UCSD-AML1 (cell line): Measurements from ENCODE around the gene ADAM21.
"Not testable (repeated sequence)": the region's sequence is repeated elsewhere in the genome, so short reads cannot be mapped to it uniquely, and the experiment has no call there.

Experiments
- DNase-seq: peaks from one replicate; lab custom pipeline; 2025; ENCODE audit not compliant: unreplicated experiment; lab: John Stamatoyannopoulos, UW

Gene ADAM21

DNA sequence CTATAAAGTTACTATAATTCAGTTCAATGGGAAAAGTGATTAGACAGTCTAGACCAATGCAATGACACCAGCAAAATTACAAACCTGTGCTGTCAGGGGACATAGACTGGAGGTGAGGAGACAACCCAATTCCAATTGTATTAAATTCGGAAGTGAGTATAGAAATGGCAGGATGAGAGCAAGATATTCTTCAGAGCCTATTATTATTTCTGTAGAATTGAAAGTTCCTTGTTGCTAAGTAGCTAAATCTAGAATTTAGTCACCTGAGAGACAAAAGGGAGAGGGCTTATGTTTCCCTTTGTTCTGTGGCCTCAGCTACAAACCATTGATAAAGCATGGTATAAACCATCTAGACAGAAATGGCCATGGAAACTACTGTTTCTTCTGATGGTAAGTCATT lies at the start of gene ADAM21:
Gene ADAM21 (plus strand): TSS at position 301 of the 400 bp plus-strand sequence. CDS start 5,326 bp downstream, outside the sequence.
- DNase-seq, result no peak

DNA sequence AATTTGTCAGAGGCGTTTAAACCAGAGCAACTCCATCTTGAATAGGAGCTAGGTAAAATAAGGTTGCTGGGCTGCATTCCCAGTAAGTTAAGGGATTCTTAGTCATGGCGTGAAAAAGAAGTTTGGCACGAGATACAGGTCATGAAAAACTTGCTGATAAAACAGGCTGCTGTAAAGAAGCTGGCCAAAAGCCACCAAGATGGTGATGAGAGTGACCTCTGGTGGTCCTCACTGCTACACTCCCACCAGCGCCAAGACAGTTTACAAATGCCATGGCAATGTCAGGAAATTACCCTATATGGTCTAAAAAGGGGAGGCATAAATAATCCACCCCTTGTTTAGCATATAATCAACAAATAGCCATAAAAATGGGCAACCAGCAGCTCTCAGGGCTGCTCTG lies 48.6 kb upstream of the ADAM21 start:
- DNase-seq, result not testable (repeated sequence)

GRCh38 chr14:70406216-70406615 lies 45.8 kb upstream of the ADAM21 start:
- DNase-seq, result not testable (repeated sequence)

DNA sequence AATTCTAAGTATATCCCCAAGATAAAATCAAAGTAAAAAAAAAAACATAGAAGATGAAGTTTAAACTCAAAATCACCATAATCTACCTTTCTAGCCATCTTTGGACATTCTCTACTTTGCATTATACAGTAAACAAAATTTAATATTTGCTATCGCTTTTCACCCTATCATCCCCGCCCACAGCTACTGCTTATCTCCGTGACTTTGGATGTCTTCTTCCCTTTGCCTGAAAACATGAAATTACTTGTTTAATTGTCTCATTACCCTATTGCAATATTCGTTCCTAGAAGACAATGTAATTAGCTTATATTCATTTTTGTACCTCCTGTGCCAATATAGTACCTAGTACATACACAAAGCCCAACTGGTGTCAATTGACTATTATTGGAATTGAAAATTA lies 44.4 kb upstream of the ADAM21 start:
- no peak for DNase-seq

DNA sequence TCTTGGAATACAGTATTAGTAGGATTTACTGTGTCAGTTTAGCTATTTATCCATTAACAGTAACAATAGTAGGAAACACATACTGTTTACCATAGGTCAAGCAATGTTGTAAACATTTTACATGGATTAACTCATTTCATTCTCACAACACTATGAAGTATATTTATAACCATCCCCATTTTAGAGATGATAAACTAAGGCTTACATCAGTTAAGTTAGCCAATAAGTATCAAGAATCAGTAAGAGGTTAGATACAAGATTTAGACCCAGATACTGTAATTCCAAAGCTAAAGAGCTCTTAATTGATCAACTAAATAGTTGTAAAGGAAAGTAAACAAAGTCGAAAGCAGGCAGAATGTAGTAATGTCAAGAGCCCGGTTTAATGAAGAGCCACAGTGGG lies 36.2 kb upstream of the ADAM21 start:
- DNase-seq, result no peak

DNA sequence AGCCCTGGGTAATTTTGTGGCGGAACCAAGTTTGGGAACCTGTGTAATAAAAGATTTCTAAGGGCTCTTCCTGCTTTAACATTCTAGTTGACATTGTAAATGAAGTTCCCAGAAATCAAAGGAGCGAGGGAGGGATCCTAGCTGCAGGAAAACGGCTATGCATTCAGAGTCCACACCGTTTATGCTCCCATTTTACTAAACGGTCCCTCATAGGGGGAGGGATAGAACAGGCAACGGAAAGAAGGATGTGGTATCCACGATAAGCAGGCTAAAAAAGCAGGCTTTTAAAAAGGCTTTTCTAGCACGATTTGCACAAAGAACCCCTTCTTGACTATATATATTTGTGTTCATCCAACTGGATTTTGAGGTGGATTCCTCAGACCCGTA lies 35.6 kb upstream of the ADAM21 start:
- no peak for DNase-seq

GRCh38 chr14:70416725-70417349 lies 35.1 kb upstream of the ADAM21 start, which contains the start of gene SYNJ2BP:
Gene SYNJ2BP (minus strand): TSS chr14:70417090. CDS start chr14:70416963, 127 bp downstream.
- DNase-seq, result peak; percentile 60

- not testable (repeated sequence) for DNase-seq
Observed at GRCh38 chr14:70419270-70419931, 32.6 kb upstream of the ADAM21 start.

DNA sequence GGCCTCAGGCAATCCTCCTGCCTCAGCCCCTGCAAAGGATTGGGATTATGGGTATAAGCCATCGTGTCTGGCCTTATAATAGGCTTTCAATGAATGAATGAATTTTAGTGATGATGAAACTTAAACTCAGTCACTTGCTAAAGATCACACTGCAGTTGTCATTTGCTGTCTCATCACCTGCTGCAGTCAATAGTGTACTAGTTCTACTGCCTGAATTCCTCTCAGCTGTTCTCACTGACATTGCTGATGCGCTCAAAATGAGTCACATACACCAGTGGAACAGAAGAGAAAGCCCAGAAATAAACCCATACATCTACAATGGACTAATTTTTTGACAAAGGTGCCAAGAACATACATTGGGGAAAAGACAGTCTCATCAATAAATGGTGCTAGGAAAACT lies 29.4 kb upstream of the ADAM21 start:
- no peak for DNase-seq

DNA sequence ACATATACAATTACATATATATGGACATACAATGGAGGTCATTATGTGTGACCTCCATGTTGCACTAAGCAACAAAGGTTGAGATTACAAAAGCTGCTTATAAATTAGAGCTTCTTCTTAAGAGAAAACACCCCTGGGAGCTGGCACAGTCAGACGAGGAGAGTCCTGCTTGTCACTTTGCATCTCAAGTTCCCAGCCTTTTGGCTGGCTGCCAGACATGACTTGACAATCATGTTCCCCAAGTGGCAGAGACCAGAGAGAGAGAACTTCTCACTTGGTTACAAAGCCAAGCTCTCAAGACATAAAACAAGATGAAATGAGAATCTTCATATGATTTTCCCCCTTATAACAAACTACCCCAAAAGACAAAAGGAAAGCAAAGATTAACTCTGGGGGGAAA lies 26.6 kb upstream of the ADAM21 start:
- no peak for DNase-seq

GRCh38 chr14:70426555-70426954 lies 25.4 kb upstream of the ADAM21 start:
- DNase-seq, result not testable (repeated sequence)

GRCh38 chr14:70436867-70437266 lies 15.1 kb upstream of the ADAM21 start:
- DNase-seq, result no peak

DNA sequence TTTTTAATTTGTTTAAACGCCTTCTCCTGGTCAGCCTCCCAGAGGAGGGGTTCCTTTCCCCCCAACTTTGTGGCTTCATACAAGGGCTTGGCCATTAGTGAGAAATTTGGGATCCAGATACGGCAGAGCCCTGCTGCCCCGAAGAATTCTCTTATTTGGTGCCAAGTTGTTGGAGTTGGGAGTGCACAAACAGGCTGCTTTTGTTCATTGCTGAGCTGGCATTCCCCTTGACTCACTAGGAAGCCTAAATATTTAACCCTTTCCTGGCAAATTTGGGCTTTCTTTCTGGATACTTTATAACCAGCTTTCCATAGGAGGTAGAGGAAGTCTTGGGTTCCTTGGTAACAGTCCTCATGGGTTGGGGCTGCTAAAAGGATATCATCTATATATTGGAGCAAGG lies 10.3 kb upstream of the ADAM21 start:
- no peak for DNase-seq

DNA sequence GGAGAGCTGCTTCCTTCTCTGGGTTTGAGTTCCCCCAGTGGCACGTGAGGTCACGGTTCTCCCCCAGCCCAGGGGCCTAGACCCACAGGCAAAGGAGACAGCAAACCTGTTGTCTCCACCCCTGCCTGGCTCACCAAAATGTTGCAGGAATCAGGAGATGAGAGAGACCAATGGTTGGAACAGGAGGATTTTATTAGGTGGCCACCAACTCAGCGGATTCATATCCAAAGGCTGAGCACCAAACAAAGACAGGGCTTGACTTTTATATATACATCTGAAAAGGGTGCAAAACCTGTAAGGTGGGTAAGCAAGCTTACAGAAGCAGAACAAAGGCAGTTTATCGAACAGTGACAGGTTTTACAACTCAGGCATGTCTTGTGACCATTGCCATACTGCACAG lies 9.2 kb upstream of the ADAM21 start:
- no peak for DNase-seq

DNA sequence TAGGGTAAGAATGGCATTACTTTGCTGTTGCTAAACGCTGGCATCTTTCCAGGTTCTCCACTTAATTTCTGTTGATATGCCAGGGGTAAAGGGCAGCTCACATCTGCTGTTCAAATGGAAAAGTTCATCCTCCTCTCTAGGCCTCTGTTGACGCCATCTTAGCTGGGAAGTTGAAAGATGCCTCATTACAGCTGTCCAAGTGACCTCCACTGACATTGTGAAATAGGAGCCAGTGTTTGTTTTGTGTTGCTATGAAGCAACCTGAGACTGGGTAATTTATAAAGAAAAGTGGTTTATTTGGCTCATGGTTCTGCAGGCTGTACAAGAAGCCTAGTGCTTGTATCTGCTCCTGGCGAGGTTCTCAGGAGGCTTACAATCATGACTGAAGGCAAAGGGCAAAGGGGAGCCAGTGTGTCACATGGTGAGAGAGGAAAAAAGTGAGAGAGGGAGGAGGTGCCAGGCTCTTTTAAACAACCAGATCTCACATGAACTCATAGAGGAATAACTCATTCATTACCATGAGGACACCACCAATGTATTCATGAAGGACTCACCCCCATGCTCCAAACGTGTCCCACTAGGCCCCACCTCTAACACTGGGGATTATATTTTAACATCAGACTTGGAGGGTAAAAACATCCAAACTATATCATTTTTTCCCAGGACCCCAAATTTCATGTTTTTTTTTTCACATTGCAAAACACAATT lies 3.2 kb upstream of the ADAM21 start:
- DNase-seq, result no peak

DNA sequence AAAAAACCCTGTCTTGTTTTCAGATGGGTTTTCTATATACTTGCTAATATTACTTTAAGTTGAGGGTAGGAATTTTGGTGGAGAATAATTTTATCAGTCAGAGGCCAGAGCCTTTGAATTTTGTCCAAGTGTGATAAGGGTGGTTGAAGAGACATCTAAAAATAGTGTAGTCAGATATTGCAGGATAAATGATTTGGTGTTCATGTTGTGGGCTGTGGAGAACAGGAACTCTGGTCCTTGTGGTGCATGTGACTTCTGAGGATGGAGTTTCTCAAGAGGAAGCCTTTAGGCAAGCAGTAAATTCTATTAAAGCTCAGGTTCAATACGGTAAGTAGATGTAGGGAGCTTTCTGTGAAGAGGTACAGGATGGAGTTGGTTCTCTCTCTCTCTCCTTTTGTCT lies 2.8 kb downstream of the ADAM21 start:
- DNase-seq, result no peak

- no peak for DNase-seq
Observed at GRCh38 chr14:70468731-70469130, 16.8 kb downstream of the ADAM21 start.

DNA sequence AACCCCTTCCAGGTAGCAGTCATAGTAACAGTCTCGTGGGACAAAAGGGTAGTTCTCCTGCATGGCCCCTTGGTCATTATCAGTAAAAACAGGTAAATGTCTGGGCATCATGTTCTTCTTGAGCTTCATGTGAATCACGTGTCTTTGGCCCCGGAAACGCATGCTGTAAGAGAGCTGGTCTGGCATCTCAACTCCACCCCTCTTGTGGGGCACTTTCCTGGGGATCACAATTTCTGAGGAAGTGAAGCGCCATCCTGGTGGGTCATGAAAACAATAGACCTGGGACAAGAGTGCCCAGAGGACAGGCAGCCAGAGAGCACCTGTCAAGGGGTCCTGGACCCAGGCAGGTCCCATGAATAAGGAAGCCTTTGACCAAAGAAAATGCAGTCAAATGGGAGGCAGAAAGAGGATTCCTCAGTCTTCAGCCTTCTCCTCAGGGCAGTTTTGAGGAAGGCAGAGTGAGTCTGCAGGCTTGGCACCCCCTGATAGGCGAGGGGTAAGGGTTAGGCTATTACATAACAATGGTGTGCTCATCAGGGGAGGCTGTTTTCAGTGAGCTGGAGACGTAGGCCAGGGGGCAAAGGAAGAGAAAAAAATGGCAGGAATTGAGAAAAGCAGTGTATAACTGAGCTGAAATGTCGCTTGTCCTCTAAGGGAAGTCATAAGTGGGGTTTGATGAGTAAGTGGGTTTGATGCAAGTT lies 19.0 kb downstream of the ADAM21 start:
- not testable (repeated sequence) for DNase-seq

GRCh38 chr14:70472253-70473159 lies 20.5 kb downstream of the ADAM21 start:
- DNase-seq, result no peak

- no peak for DNase-seq
Observed at GRCh38 chr14:70473825-70474224, 21.9 kb downstream of the ADAM21 start.
